SK-MEL-5 (cell line): ENCODE results near the gene CNOT10. TPM values are rescaled to one million over a fixed set of nuclear protein-coding genes. Genes with fewer than 3 reads are reported as not detected.

Experiments
- DNase-seq: peaks from one replicate; pipeline ENCODE4 v3.0.0-alpha.2; 2016; ENCODE audit warnings: low read depth, low spot score
- in situ Hi-C: cut with HindIII; loops from 2 replicates; pipeline ENCODE4 v1.10.0; 2016; ENCODE audit warnings: low sequenced_read_pairs, high pct_unique_total_duplicates, low pct_unique_long_range_greater_than_20kb
- total RNA-seq: library from RNA; depleted of rRNA; stranded (reverse); fragments of >200 nt; shearing (Covaris generic); gene quantifications from 2 replicates; pipeline ENCODE4 v1.2.3, GENCODE V29; 2014; rRNA removed

The CNOT10 gene
- total RNA-seq, 1 experiment from 2014 or later: 29.2 TPM

- DNase-seq: no peak
- in situ Hi-C loops: no loop called here
These were observed 136.8 kb downstream of the CNOT10 start for GRCh38 chr3:32821686-32822296.

- in situ Hi-C loops: no loop called here
- DNase-seq: no peak
These were observed 137.9 kb downstream of the CNOT10 start for GRCh38 chr3:32822609-32823498.

Other genes with a start within 250 kb of the CNOT10 start
- 78.7 and 81.7 TPM in 2 replicates for gene CMTM6, start 182.3 kb upstream of the CNOT10 start, total RNA-seq
- 49.6 and 50.2 TPM in 2 replicates for gene DYNC1LI1, start 114.3 kb upstream of the CNOT10 start, total RNA-seq
- gene TRIM71, start 132.8 kb downstream of the CNOT10 start, total RNA-seq: 0.03 TPM in 2 replicates